ENCODE measurements around the gene KIAA1549.

Gene KIAA1549

DNA sequence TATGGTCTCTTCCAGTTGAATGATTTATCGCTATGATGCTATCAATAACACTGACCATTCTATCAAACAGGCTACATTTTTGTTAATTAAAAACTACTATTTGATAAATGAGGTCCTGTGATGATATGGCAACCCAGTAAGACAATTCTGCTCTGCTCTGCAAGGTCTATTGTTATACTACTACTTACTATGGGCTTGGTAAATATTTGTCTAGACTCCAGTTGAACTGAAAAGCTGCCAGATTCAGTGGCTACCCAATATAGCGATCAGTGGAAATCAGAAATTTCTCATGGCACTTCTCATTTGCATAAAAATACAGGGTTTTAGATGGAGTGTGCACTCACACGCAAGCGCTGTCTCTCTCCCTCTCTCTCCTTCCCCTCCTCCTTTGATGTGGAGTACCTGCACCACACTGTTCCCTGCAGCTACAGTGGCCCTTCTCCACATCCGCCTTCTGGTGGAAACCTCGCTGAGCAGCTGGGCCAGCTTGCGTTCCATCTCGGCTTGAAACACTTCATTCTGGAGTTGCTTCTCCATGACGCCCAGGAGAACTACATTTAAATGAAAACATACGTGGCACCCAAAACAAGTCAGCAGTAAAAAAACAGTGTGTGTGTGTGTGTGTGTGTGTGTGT lies 77.9 kb downstream of the KIAA1549 start:
- ChIA-PET CTCF (interaction anchor here (1.1 to 1.2 kb wide), 2 partner anchors 9 to 11 kb away, joined by 3 read pairs; no protein-coding TSS in a partner anchor), POLR2A (no interaction called here)
- H3K4me3 ChIP-seq (ENCODE audit: low read depth, low read length), result no peak overlapping the region
- TF ChIP-seq, protein P1, sequence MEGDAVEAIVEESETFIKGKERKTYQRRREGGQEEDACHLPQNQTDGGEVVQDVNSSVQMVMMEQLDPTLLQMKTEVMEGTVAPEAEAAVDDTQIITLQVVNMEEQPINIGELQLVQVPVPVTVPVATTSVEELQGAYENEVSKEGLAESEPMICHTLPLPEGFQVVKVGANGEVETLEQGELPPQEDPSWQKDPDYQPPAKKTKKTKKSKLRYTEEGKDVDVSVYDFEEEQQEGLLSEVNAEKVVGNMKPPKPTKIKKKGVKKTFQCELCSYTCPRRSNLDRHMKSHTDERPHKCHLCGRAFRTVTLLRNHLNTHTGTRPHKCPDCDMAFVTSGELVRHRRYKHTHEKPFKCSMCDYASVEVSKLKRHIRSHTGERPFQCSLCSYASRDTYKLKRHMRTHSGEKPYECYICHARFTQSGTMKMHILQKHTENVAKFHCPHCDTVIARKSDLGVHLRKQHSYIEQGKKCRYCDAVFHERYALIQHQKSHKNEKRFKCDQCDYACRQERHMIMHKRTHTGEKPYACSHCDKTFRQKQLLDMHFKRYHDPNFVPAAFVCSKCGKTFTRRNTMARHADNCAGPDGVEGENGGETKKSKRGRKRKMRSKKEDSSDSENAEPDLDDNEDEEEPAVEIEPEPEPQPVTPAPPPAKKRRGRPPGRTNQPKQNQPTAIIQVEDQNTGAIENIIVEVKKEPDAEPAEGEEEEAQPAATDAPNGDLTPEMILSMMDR (IDR thresholded peaks at IDR 0.05; ENCODE audit: insufficient read depth, low read length, missing control alignments), result no peak
- no peak for DNase-seq (ENCODE audit: low read depth, low spot score)

DNA sequence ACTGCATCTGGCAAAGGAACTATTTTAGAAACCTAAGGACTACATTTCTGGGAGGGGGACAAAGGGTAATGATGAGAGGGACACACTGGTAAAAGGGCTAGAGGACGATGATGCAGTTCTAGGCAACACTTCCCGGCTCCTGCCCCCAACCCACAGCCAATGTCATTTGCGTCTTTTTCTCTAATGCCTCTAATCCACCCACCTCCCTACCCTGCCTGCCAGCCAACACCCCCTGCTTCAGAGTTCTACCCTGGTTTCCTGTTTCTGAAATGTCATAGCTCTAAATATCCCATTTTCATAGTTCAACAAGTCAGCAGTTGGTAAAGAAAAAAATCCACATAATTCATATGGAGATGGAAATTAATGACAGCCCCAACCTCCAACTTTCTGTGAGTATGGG lies 79.0 kb downstream of the KIAA1549 start:
- CTCF ChIA-PET, result interaction anchor here (0.7 to 1.2 kb wide), 3 partner anchors 10 to 23 kb away, joined by 3 read pairs; no protein-coding TSS in a partner anchor
- no peak for DNase-seq (ENCODE audit: low read depth, low spot score)
- POLR2A ChIA-PET, result no interaction called here
- H3K4me3 ChIP-seq (ENCODE audit: low read depth, low read length), result no peak overlapping the region
- TF ChIP-seq, protein P1 (IDR thresholded peaks at IDR 0.05; ENCODE audit: insufficient read depth, low read length, missing control alignments), result no peak

DNA sequence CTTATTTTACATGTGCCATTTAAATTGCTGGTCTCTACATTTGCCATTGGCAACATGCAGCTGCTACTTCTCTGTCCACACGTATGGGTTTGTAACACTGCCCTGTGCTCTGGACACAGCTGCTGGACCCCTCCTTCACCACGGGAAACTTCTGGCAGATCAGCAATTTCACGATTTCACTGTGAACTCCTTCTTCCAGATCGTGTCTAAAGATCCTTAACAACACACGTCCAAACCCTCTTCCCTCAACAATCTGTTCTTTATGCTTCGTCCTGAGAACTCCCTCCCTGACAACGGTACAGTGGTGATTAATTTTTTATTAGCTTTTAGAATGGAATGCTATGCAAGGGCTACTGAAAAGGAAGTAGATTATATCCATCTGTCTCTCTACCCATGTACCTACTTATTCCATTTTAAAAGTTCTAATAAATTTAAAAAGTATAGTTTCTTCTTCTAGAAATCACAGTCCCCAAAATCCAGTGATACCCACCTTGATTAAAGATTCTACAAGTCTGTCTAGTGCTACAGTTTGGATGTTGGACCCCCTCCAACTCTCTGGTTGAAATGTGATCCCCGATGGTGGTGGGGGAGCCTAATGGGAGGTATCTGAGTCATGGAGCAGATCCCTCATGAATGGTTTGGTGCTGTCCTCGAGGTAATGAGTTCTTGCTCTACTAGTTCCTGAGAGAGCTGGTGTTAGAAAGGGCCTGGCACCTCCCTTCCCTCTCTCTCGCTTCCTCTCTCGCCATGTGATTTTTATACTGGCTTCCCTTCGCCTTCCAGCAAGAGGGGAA lies 81.0 kb downstream of the KIAA1549 start:
- no peak for DNase-seq (ENCODE audit: low read depth, low spot score)
- TF ChIP-seq, protein P1 (IDR thresholded peaks at IDR 0.05; ENCODE audit: insufficient read depth, low read length, missing control alignments), result no peak
- CTCF ChIA-PET, result interaction anchor here (1.0 to 2.8 kb wide), 3 partner anchors 14 to 19 kb away, joined by 3 to 15 read pairs (median 4); no protein-coding TSS in a partner anchor
- no peak overlapping the region for H3K4me3 ChIP-seq (ENCODE audit: low read depth, low read length)
- POLR2A ChIA-PET, result no interaction called here

DNA sequence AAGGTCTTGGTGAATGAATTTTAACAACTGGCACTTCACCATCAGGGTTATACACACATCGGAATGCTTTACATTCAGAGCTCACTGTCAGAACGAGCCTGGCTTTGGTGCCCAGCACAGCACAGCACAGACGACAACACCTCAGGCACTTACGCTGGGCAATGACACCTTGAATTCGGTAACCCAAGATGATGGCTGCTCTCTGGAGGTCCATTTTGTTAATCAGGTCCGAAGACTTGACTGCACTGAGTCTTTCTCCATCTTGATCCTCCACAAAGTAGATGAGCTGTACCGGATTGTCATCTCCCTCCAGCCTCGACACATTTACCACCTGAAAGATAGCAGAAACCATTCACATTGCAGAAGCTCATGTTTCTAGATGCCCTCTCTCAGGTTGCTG lies 82.4 kb downstream of the KIAA1549 start:
- POLR2A ChIA-PET, result no interaction called here
- DNase-seq (ENCODE audit: low read depth, low spot score), result no peak
- TF ChIP-seq, protein P1 (IDR thresholded peaks at IDR 0.05; ENCODE audit: insufficient read depth, low read length, missing control alignments), result no peak
- CTCF ChIA-PET, result interaction anchor here (1.4 to 2.8 kb wide), 2 partner anchors 12 to 20 kb away, joined by 4 to 15 read pairs; no protein-coding TSS in a partner anchor
- no peak overlapping the region for H3K4me3 ChIP-seq (ENCODE audit: low read depth, low read length)

DNA sequence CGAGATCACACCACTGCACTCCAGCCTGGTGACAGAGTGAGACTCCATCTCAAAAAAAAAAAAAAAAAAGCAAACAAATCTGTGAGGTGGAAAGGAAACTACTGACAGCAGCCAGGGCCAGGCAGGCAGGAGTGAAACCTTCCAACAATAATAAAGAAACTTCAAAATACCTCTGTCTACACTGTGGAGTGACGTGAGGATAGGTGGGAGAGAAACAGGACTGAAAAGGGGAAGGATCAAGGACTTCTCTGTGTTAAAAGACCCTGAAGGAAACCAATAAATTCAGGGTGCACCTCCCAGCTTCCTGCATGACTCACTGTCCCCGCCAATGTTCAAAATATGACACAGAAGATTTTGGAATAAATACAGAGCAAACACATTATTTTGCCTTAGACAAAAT lies 82.9 kb downstream of the KIAA1549 start:
- POLR2A ChIA-PET, result no interaction called here
- no peak for DNase-seq (ENCODE audit: low read depth, low spot score)
- H3K4me3 ChIP-seq (ENCODE audit: low read depth, low read length), result no peak overlapping the region
- CTCF ChIA-PET, result interaction anchor here (2.8 kb wide), 1 partner anchor 12 kb away, joined by 15 read pairs; no protein-coding TSS in a partner anchor
- TF ChIP-seq, protein P1 (IDR thresholded peaks at IDR 0.05; ENCODE audit: insufficient read depth, low read length, missing control alignments), result no peak

DNA sequence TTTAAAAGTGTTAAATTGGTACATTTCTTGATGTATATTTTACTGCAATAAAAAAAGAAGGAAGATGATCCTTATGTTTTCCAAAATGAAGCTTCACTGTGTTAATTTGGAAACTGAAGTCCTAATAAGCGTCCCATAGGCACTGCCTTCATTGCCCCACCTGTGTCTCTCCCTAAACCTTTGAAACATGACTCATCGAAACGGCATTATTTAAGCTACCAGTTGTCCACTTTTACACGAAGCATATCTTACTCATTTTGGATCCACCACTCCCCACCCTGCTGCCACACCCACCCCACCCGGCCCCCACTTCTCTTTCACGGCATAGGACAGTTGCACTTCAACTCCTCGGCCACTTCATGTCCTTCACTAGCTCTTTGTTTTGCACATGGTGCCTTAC lies 85.5 kb downstream of the KIAA1549 start:
- ChIA-PET CTCF (interaction anchor here (0.7 to 3.0 kb wide), 4 partner anchors 10 to 179 kb away, joined by 3 to 20 read pairs (median 4); no protein-coding TSS in a partner anchor), POLR2A (no interaction called here)
- TF ChIP-seq, protein P1 (IDR thresholded peaks at IDR 0.05; ENCODE audit: insufficient read depth, low read length, missing control alignments), result no peak
- H3K4me3 ChIP-seq (ENCODE audit: low read depth, low read length), result no peak overlapping the region
- no peak for DNase-seq (ENCODE audit: low read depth, low spot score)
